Liver (tissue), 9 donors: ENCODE results near the gene TNRC6B. TPM values are rescaled to one million over a fixed set of nuclear protein-coding genes. Genes with fewer than 3 reads are reported as not detected.
"Not testable (repeated sequence)": the region's sequence is repeated elsewhere in the genome, so short reads cannot be mapped to it uniquely, and the experiment has no call there.

Experiments used
- DNase-seq: peaks from one replicate; pipeline ENCODE4 v3.0.0-alpha.2; 2017; ENCODE audit warnings: low spot score
- H3K27ac ChIP-seq, 2 donors: one replicate each; pipeline ENCODE4 v1.7.0; 2013; ENCODE audit warnings: inconsistent platforms in 2 of 2, low read length in 2 of 2, control low read depth in 1 of 2, low read depth in 1 of 2, mild to moderate bottlenecking in 1 of 2
- H3K27me3 ChIP-seq, 4 donors: one replicate each; pipeline versions ENCODE4 v1.6.1 to v1.7.0; 2013; ENCODE audit warnings: low read length in 3 of 4, inconsistent platforms in 1 of 4, mild to moderate bottlenecking in 1 of 4, moderate library complexity in 1 of 4; ENCODE audit not compliant: control insufficient read depth in 4 of 4, insufficient read depth in 4 of 4
- H3K36me3 ChIP-seq, 4 donors: one replicate each; pipeline versions ENCODE4 v1.6.1 to v1.7.0; 2013; ENCODE audit warnings: low read length in 3 of 4, mild to moderate bottlenecking in 3 of 4, low read depth in 1 of 4, moderate library complexity in 1 of 4; ENCODE audit not compliant: control insufficient read depth in 4 of 4, insufficient read depth in 3 of 4
- H3K4me1 ChIP-seq, 4 donors: one replicate each; pipeline versions ENCODE4 v1.6.1 to v1.7.0; 2013; ENCODE audit warnings: low read length in 3 of 4, mild to moderate bottlenecking in 3 of 4, moderate library complexity in 1 of 4; ENCODE audit not compliant: control insufficient read depth in 4 of 4, insufficient read depth in 4 of 4
- H3K4me3 ChIP-seq, 3 donors: one replicate each; pipeline versions ENCODE4 v1.6.1 to v1.7.0; 2013; ENCODE audit warnings: low read length in 3 of 3, control low read depth in 1 of 3, low read depth in 1 of 3, mild to moderate bottlenecking in 1 of 3
- H3K9ac ChIP-seq, 2 donors: one replicate each; pipeline ENCODE4 v1.7.0; 2013; ENCODE audit warnings: low read length in 2 of 2, mild to moderate bottlenecking in 2 of 2, moderate library complexity in 2 of 2, control low read depth in 1 of 2, low read depth in 1 of 2
- H3K9me3 ChIP-seq, 4 donors: one replicate each; pipeline versions ENCODE4 v1.6.1 to v1.7.0; 2013; ENCODE audit warnings: low read length in 3 of 4; ENCODE audit not compliant: control insufficient read depth in 4 of 4
- FOXA1 ChIP-seq: IDR thresholded peaks from 2 replicates; pipeline ENCODE4 v1.6.1; 2016; ENCODE audit warnings: antibody characterized with exemption
- FOXA2 ChIP-seq: IDR thresholded peaks from 2 replicates; pipeline ENCODE4 v1.6.1; 2016; ENCODE audit warnings: antibody characterized with exemption
- GABPA ChIP-seq, 2 donors: IDR thresholded peaks in 1 of 2; conservative IDR thresholded peaks in 1 of 2; 2 replicates each; pipeline ENCODE4 v1.6.1; 2016; ENCODE audit warnings: antibody characterized with exemption in 2 of 2, mild to moderate bottlenecking in 1 of 2, moderate library complexity in 1 of 2
- HNF4G ChIP-seq: IDR thresholded peaks from 2 replicates; pipeline ENCODE4 v1.6.1; 2016; ENCODE audit warnings: antibody characterized with exemption
- JUND ChIP-seq, 2 donors: IDR thresholded peaks; 2 replicates each; pipeline ENCODE4 v1.6.1; 2016; ENCODE audit warnings: antibody characterized with exemption in 2 of 2
- MAX ChIP-seq: IDR thresholded peaks from 2 replicates; pipeline ENCODE4 v1.6.1; 2016; ENCODE audit warnings: antibody characterized with exemption
- RAD21 ChIP-seq, 2 donors: IDR thresholded peaks; 2 replicates each; pipeline ENCODE4 v1.6.1; 2016; ENCODE audit warnings: antibody characterized with exemption in 2 of 2, mild to moderate bottlenecking in 2 of 2
- SP1 ChIP-seq: IDR thresholded peaks from 2 replicates; pipeline ENCODE4 v1.6.1; 2018; ENCODE audit warnings: antibody characterized with exemption, mild to moderate bottlenecking
- TAF1 ChIP-seq: conservative IDR thresholded peaks from 2 replicates; pipeline ENCODE4 v1.6.1; 2016; ENCODE audit warnings: antibody characterized with exemption, mild to moderate bottlenecking
- YY1 ChIP-seq: IDR thresholded peaks from 2 replicates; pipeline ENCODE4 v1.6.1; 2016; ENCODE audit warnings: antibody characterized with exemption, mild to moderate bottlenecking
- ZBTB33 ChIP-seq: IDR thresholded peaks from 2 replicates; pipeline ENCODE4 v1.6.1; 2016; ENCODE audit warnings: antibody characterized with exemption
- WGBS: extraction: QIAGEN DNeasy Blood & Tissue Kit; methylation state at CpG from one replicate; pipeline ENCODE4 v1.1.7; 2013; 5-methylcytosine and 5-hydroxymethylcytosine counted together
- polyA plus RNA-seq, 2 donors: library from polyadenylated mRNA; stranded (reverse) in 1 of 2; unstranded in 1 of 2; fragments of 200-250 nt in 1 of 2; fragments of >200 nt in 1 of 2; fragmentation: Nextera tagmentation in 1 of 2; extraction: Ambion mirVana in 1 of 2; gene quantifications; one replicate each; pipeline versions ENCODE4 v1.2.1 to v1.2.3, GENCODE V29; 2013 to 2015
- total RNA-seq, 2 donors: library from RNA; depleted of rRNA; stranded (reverse); fragments of >200 nt; gene quantifications; one replicate each; pipeline ENCODE4 v1.2.3, GENCODE V29; 2014
- TF ChIP-seq, protein P1 (sequence below): IDR thresholded peaks from 2 replicates; pipeline ENCODE4 v1.6.1; 2016; ENCODE audit warnings: antibody characterized with exemption
- TF ChIP-seq, protein P2 (sequence below): fragments of 150-350 bp; IDR thresholded peaks from 2 replicates; pipeline ENCODE4 v1.5.1; 2017; ENCODE audit warnings: improper control_type of control experiment, low read depth, low read length; ENCODE audit not compliant: missing input control
- donor health status: healthy.
- donor health status: healthy.
- donor health status: healthy.
- donor health status: healthy.
- donor health status: healthy.

TNRC6B gene
- total and polyA plus RNA-seq, 4 donors, result 4.6 to 39.1 (median 26.4) TPM

DNA sequence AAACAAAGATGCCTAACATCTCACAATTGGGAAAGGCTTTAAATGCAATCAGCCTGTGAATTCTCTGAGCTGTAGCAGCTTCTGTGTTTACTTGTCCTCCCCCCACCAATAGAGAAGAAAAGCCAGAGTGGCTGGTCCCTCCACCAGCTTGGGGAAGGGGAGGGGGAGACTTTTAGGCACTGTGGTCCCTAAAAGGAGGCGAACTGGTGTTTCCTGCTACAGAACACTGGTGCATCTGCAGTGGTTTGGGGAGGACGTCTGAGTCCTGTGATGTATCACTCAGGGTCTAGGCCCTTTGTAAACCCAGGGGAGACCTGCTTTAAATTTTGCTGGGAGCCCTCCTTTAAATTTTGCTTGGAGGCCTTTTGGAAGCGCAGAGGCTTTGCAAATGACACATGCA lies 16.9 kb downstream of the TNRC6B start:
- 83% methylated on average over 3 of the region's 3 CpGs for whole genome bisulfite sequencing
- Histone ChIP-seq H3K27ac (no peak overlapping the region), H3K36me3 (no peaks in the 10 kb centered on the region), H3K4me1 (peaks cover 2 to 12% (median 4%) of the 10 kb centered on the region in 4 donors), H3K4me3 (no peak overlapping the region), H3K27me3 (no peaks in the 10 kb centered on the region), H3K9me3 (no peaks in the 10 kb centered on the region), H3K9ac (no peak overlapping the region)
- no peak for TF ChIP-seq ZBTB33
- no peak for TF ChIP-seq MAX
- no peak for TF ChIP-seq RAD21 (IDR thresholded peaks at IDR 0.05)
- no peak for TF ChIP-seq HNF4G
- no peak for TF ChIP-seq FOXA2
- TF ChIP-seq, protein P1, sequence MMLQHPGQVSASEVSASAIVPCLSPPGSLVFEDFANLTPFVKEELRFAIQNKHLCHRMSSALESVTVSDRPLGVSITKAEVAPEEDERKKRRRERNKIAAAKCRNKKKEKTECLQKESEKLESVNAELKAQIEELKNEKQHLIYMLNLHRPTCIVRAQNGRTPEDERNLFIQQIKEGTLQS, result no peak
- no peak for TF ChIP-seq GABPA (IDR thresholded peaks at IDR 0.05 in 1 of 2, conservative IDR thresholded peaks at IDR 0.05 in 1 of 2)
- TF ChIP-seq YY1, result no peak
- no peak for TF ChIP-seq SP1
- TF ChIP-seq JUND (IDR thresholded peaks at IDR 0.05), result no peak
- no peak for DNase-seq

DNA sequence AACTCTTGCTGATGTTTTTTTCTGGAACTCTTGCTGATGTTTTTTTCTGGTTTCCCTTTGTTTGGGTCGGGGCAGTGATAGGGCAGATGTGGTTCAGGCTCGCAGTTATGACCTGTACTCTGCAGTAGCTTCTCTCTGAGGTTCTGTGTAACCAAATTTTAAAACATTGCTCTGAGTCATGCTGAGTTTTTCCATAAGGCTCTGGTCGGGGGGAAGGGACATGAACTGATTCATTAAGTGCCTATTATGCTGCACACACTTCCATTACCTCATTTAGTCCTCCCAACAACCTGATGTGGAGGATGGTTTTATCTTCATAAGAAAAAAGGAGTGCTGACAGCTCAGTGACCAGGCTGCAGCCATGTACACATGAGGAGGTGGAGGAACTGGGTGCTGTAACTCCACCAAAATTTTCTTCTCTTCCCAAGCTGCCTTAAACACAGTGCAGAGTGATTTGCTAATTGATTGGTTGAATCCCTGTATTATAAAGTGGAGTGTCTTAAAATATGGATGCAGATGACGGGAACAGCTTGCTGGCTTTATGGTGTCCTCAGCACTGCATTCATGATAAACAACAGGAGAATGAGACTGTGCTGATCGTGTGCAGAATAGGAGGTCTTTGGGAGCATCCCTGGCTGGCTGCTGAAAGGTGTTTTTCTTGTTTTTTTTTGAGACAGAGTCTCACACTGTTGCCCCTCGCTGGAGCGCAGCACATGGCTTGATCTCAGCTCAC lies 19.1 kb downstream of the TNRC6B start:
- no peak for DNase-seq
- H3K27ac ChIP-seq, result no peak overlapping the region
- no peak overlapping the region for H3K4me3 ChIP-seq
- peaks cover 0 to 7% (median 4%) of the 10 kb centered on the region in 4 donors for H3K4me1 ChIP-seq
- WGBS, result 86% methylated on average over 7 of the region's 7 CpGs
- H3K27me3 ChIP-seq, result no peaks in the 10 kb centered on the region
- H3K9me3 ChIP-seq, result no peaks in the 10 kb centered on the region
- H3K9ac ChIP-seq, result no peak overlapping the region
- H3K36me3 ChIP-seq, result no peaks in the 10 kb centered on the region
- TF ChIP-seq SP1, result no peak
- TF ChIP-seq, protein P1, result no peak

GRCh38 chr22:40197421-40197820 lies 19.7 kb downstream of the TNRC6B start:
- WGBS, result 92% methylated on average over 9 of the region's 9 CpGs
- not testable (repeated sequence) for H3K27me3 ChIP-seq, H3K4me1 ChIP-seq, H3K9me3 ChIP-seq, H3K27ac ChIP-seq, DNase-seq, H3K36me3 ChIP-seq, H3K9ac ChIP-seq, H3K4me3 ChIP-seq

DNA sequence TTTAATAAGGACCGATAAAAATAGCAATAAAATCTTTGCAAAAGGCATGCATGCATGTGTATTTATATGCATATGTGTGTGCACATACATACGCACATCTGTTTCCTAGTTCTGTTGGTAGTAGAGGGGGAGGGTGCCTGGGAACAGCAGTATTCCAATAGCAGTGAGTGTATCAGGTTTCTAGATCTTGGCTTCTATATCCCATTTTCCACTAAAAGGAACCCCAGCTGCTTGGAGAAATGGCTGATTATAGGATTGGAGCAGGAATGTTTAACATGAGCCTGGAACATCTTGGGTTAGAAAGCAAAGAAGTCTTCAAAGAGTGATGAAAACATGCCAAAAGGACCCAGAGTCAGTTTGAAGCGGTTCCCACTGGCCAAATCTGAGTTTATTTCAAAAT lies 21.0 kb downstream of the TNRC6B start:
- Histone ChIP-seq H3K4me1 (peaks cover 2 to 7% (median 4%) of the 10 kb centered on the region in 4 donors), H3K27me3 (no peaks in the 10 kb centered on the region), H3K4me3 (no peak overlapping the region), H3K9ac (no peak overlapping the region), H3K36me3 (peaks cover 0 to 2% (median 0%) of the 10 kb centered on the region in 4 donors), H3K27ac (no peak overlapping the region), H3K9me3 (no peaks in the 10 kb centered on the region)
- 97% methylated on average over 3 of the region's 3 CpGs for WGBS
- TF ChIP-seq SP1 (no peak), FOXA1 (no peak), TAF1 (no peak), RAD21 (IDR thresholded peaks at IDR 0.05) (no peak), GABPA (IDR thresholded peaks at IDR 0.05 in 1 of 2, conservative IDR thresholded peaks at IDR 0.05 in 1 of 2) (no peak)
- TF ChIP-seq, protein P2, sequence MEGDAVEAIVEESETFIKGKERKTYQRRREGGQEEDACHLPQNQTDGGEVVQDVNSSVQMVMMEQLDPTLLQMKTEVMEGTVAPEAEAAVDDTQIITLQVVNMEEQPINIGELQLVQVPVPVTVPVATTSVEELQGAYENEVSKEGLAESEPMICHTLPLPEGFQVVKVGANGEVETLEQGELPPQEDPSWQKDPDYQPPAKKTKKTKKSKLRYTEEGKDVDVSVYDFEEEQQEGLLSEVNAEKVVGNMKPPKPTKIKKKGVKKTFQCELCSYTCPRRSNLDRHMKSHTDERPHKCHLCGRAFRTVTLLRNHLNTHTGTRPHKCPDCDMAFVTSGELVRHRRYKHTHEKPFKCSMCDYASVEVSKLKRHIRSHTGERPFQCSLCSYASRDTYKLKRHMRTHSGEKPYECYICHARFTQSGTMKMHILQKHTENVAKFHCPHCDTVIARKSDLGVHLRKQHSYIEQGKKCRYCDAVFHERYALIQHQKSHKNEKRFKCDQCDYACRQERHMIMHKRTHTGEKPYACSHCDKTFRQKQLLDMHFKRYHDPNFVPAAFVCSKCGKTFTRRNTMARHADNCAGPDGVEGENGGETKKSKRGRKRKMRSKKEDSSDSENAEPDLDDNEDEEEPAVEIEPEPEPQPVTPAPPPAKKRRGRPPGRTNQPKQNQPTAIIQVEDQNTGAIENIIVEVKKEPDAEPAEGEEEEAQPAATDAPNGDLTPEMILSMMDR, result no peak
- TF ChIP-seq, protein P1, result no peak
- no peak for DNase-seq
